Breast epithelium (tissue), 4 donors: Measurements from ENCODE around the gene TTLL3. TPM values are rescaled to one million over a fixed set of nuclear protein-coding genes. Genes with fewer than 3 reads are reported as not detected.

Experiments
- DNase-seq, 2 donors: peaks; one replicate each; pipeline ENCODE4 v3.0.0-alpha.2; 2019; ENCODE audit warnings: low spot score in 2 of 2
- H3K27ac ChIP-seq, 2 donors: fragments of 200-600 bp; sonication (generic) in 1 of 2; one replicate each; pipeline ENCODE4 v1.5.1; 2016 to 2019; ENCODE audit warnings: mild to moderate bottlenecking in 1 of 2
- H3K27me3 ChIP-seq, 2 donors: fragments of 200-600 bp; sonication (generic) in 1 of 2; one replicate each; pipeline versions ENCODE4 v1.5.1 to v1.6.0; 2017 to 2019; ENCODE audit warnings: control low read depth in 1 of 2, mild to moderate bottlenecking in 1 of 2
- H3K36me3 ChIP-seq: fragments of 200-600 bp; one replicate; pipeline ENCODE4 v1.5.1; 2019
- H3K4me1 ChIP-seq, 2 donors: fragments of 200-600 bp; sonication (generic); one replicate each; pipeline ENCODE4 v1.5.1; 2016 to 2019; ENCODE audit warnings: control low read depth in 1 of 2
- H3K4me3 ChIP-seq, 3 donors: fragments of 200-600 bp; sonication (generic); 1 replicate in 2 of 3; 2 replicates in 1 of 3; pipeline ENCODE4 v1.5.1; 2016 to 2019; ENCODE audit warnings: mild to moderate bottlenecking in 3 of 3, moderate library complexity in 2 of 3
- H3K9me3 ChIP-seq, 2 donors: fragments of 200-600 bp; sonication (generic) in 1 of 2; one replicate each; pipeline ENCODE4 v1.5.1; 2016 to 2019; ENCODE audit warnings: control low read depth in 1 of 2
- POLR2A ChIP-seq: fragments of 450-650 bp; IDR thresholded peaks from one replicate; pipeline ENCODE4 v1.6.1; 2016; ENCODE audit warnings: antibody characterized with exemption, mild to moderate bottlenecking, moderate library complexity
- POLR2AphosphoS5 ChIP-seq, 3 donors: sonication (generic); formaldehyde crosslinking; IDR thresholded peaks; one replicate each; pipeline ENCODE4 v1.6.1; 2017; ENCODE audit warnings: antibody characterized with exemption in 3 of 3
- intact Hi-C: fragments of 100-400 bp; cut with DNase I; formaldehyde crosslinking; loops from one replicate; pipeline ENCODE4 v1.15.1; 2023; ENCODE audit warnings: low total_unique reads
- total RNA-seq, 3 donors: library from RNA; depleted of rRNA; stranded (reverse); fragments of >200 nt; gene quantifications; one replicate each; pipeline ENCODE4 v1.1.0, GENCODE V29; 2016
- TF ChIP-seq, protein P1 (sequence below), 3 donors: fragments of 450-650 bp; IDR thresholded peaks; one replicate each; pipeline ENCODE4 v1.5.1; 2016 to 2017; ENCODE audit warnings: antibody characterized with exemption in 3 of 3, mild to moderate bottlenecking in 3 of 3, moderate library complexity in 3 of 3

The TTLL3 gene
- total RNA-seq, 3 donors from 2014 or later = 63.1 to 76.7 (median 72.3) TPM

- H3K9me3 ChIP-seq = no peaks in the 10 kb centered on the region
- H3K27ac ChIP-seq = no peak overlapping the region
- TF ChIP-seq POLR2AphosphoS5 (IDR thresholded peaks at IDR 0.05) (no peak), POLR2A (no peak)
- TF ChIP-seq, protein P1, sequence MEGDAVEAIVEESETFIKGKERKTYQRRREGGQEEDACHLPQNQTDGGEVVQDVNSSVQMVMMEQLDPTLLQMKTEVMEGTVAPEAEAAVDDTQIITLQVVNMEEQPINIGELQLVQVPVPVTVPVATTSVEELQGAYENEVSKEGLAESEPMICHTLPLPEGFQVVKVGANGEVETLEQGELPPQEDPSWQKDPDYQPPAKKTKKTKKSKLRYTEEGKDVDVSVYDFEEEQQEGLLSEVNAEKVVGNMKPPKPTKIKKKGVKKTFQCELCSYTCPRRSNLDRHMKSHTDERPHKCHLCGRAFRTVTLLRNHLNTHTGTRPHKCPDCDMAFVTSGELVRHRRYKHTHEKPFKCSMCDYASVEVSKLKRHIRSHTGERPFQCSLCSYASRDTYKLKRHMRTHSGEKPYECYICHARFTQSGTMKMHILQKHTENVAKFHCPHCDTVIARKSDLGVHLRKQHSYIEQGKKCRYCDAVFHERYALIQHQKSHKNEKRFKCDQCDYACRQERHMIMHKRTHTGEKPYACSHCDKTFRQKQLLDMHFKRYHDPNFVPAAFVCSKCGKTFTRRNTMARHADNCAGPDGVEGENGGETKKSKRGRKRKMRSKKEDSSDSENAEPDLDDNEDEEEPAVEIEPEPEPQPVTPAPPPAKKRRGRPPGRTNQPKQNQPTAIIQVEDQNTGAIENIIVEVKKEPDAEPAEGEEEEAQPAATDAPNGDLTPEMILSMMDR (IDR thresholded peaks at IDR 0.05) = no peak
- peaks cover 7% of the 10 kb centered on the region for H3K36me3 ChIP-seq
- no peak for DNase-seq
- no peaks in the 10 kb centered on the region for H3K27me3 ChIP-seq
- no peak overlapping the region for H3K4me3 ChIP-seq
- intact Hi-C loops = loop anchor here (5.0 kb wide), 1 partner anchor 1755 kb away; no protein-coding TSS in a partner anchor
- peaks cover 0 to 4% of the 10 kb centered on the region in 2 donors for H3K4me1 ChIP-seq
Observed at GRCh38 chr3:9786825-9787669, 23.0 kb upstream of the TTLL3 start.

DNA sequence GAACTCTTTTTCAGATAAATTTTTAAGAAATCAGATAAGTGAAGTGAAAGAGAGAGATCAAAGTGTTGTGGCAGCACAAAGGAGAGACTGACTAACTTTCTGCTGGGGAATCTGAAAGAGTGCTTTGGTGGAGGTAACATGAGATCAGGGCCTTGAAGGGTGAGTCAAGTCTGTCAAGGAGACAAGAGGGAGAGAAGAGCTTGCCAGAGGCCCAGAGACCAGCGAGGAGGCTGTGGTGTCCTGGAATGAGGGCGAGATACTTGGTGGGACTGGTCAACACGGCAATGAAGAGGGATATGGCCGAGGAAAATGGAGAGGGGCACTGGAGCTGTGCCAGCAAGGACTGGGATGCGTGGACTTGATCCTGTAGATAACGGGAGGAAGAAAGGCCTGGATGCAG is 22.3 kb upstream of the TTLL3 start:
- Histone ChIP-seq H3K4me3 (no peak overlapping the region), H3K9me3 (no peaks in the 10 kb centered on the region), H3K36me3 (peaks cover 7% of the 10 kb centered on the region), H3K27ac (no peak overlapping the region), H3K27me3 (no peaks in the 10 kb centered on the region), H3K4me1 (peaks cover 0 to 4% of the 10 kb centered on the region in 2 donors)
- TF ChIP-seq POLR2A (no peak), POLR2AphosphoS5 (IDR thresholded peaks at IDR 0.05) (no peak)
- TF ChIP-seq, protein P1 (IDR thresholded peaks at IDR 0.05) = no peak
- no peak for DNase-seq
- intact Hi-C loops = loop anchor here (5.0 kb wide), 1 partner anchor 1755 kb away; no protein-coding TSS in a partner anchor

GRCh38 chr3:9791127-9791526 is 18.9 kb upstream of the TTLL3 start:
- Histone ChIP-seq H3K27ac (peak overlapping the region; percentile 99), H3K4me1 (peaks cover 0 to 11% of the 10 kb centered on the region in 2 donors)
- no peak for TF ChIP-seq POLR2A
- TF ChIP-seq POLR2AphosphoS5 (IDR thresholded peaks at IDR 0.05) = no peak
- TF ChIP-seq, protein P1 (IDR thresholded peaks at IDR 0.05) = no peak

DNA sequence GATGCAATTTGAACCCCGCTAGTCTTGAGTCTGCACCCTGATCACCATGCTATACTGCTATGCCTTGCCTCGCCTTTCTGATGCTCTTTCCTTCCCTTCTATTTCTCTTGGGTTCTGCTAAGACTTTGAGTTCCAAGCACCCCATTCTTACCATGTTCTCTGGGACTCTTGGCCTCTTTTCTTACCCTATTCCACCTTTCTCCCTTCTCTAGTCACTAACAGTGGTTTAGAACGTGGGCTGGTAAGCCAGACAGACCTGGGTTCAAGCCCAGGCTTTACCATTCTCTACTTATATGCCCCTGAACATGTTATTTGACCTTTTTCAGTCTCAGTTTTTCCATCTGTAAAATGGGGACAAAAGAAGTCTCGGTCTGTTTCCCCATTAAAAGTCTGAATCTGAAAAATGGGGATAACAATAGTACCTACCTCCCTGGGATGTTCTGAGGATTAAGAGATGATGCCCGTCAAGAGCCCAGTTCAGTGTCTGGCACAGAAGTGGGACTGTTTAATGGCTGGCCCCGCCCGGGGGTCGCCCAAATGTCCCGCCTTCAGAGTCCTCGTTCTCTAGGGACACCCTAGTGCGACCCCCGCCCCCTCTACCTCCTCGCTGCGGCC is 18.2 kb upstream of the TTLL3 start:
- intact Hi-C loops = loop anchor here (5.0 to 10.0 kb wide), 2 partner anchors 397 to 1550 kb away; partner anchors contain the start of gene SETD5
- peaks cover 0 to 11% of the 10 kb centered on the region in 2 donors for H3K4me1 ChIP-seq
- no peaks in the 10 kb centered on the region for H3K36me3 ChIP-seq
- H3K27ac ChIP-seq = peak overlapping the region; percentile 99
- no peak for DNase-seq
- no peaks in the 10 kb centered on the region for H3K27me3 ChIP-seq
- TF ChIP-seq POLR2A (no peak), POLR2AphosphoS5 (IDR thresholded peaks at IDR 0.05) (peak in 1 of 3 donors; percentile 35)
- TF ChIP-seq, protein P1 (IDR thresholded peaks at IDR 0.05) = no peak
- peak overlapping the region; percentile 91 to 100 (median 100) for H3K4me3 ChIP-seq
- no peaks in the 10 kb centered on the region for H3K9me3 ChIP-seq

More at GRCh38 chr3:9791127-9791526, 18.9 kb upstream of the TTLL3 start:
- intact Hi-C loops = loop anchor here (5.0 to 10.0 kb wide), 2 partner anchors 396 to 1551 kb away; partner anchors contain the start of gene SETD5
- peak overlapping the region in 1 of 3 donors; percentile 91 for H3K4me3 ChIP-seq
- no peak for DNase-seq
- H3K36me3 ChIP-seq = no peaks in the 10 kb centered on the region
- H3K9me3 ChIP-seq = no peaks in the 10 kb centered on the region
- no peaks in the 10 kb centered on the region for H3K27me3 ChIP-seq
